Activated CD4-positive, alpha-beta T cell treated with anti-CD3 and anti-CD28 coated beads, Interleukin-2, amount 50 U/mL, for 4 hours (primary cell): ENCODE data around the gene ORMDL3.
"Not testable (repeated sequence)": the region's sequence is repeated elsewhere in the genome, so short reads cannot be mapped to it uniquely, and the experiment has no call there.

Experiments used
- DNase-seq, 2 experiments: peaks; one replicate each; pipeline ENCODE4 v3.0.0-alpha.2; 2020

The ORMDL3 gene

DNA sequence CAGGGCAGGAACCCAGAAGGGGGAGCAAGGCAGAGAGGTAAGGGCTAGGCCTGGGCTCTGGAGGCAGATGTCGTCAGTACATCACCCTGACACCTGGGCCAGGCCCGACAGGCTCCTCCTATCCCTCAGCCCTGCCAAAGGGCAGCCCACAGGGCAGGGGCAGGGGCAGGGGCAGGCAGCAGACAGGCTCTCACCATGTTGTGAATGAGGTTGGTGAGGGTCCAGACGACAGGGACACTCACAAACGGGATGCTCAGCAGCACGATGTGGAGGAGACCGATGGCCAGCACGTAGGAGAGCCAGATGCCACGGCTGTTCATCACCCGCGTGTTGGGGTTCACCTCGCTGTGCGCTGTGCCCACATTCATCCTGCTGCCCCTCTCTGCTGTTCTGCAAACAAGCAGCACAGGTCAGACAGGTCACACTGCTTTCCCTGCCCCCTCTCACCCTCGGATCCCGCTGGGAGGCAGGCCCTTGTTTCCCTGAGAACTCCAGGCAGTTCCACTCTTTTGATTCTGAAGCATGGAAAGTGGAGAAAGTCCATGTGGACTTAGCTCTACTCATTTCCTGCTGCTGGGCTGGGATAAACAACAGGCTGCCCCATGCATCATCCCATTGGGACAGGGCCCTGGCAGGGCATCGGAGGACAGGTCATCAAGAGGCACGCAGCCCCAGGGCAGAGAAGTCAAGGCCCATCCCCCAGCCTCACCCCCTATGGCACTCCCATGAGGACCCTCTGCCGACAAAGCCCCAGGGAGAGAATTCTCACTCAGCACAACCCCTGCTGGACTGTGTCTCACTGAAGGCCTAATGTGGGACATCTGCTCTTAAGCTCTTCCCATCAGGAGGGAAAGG, 3.3 kb downstream of the ORMDL3 start:
- no peak for DNase-seq

DNA sequence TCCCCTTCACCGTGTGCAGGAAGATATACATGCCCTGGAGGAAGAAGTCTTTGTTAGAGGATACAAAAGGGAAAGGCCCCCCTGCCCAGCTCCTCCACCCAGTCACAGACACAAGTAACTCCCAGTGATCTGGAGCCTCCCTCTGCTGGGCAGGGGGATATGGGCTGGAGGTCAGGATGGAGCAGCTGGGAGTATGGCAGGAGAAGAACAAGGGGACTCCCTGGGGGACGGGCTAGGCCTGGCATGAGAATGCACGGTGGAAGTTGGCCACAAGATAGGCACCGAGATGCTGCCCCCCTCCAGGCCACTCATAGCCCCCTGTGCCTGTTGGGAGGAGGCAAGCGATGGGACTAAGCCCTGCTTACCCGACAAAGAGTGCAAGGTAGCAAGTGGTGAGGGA, 4.2 kb downstream of the ORMDL3 start:
- DNase-seq = no peak

DNA sequence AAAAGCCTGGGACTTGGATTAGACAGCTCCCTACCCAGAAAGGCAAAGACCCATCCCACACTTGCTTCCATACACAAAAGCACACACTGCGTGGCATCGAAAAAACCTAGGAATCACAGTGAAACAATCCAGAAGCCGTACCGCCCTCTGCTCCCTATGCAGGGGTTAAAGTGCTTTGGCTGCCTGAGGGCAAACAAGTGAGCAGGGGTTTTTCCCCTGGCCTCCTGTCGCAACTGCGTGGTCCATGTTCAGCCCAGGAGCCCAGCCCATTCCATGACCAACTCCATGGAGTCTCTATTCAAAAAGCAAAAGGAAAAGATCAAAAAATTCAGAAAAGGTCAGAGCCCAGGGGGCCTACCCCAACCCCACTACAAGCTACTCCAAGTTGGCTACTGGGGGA, 5.4 kb downstream of the ORMDL3 start:
- no peak for DNase-seq

GRCh38 chr17:39921323-39921722, 6.1 kb downstream of the ORMDL3 start:
- DNase-seq = no peak

DNA sequence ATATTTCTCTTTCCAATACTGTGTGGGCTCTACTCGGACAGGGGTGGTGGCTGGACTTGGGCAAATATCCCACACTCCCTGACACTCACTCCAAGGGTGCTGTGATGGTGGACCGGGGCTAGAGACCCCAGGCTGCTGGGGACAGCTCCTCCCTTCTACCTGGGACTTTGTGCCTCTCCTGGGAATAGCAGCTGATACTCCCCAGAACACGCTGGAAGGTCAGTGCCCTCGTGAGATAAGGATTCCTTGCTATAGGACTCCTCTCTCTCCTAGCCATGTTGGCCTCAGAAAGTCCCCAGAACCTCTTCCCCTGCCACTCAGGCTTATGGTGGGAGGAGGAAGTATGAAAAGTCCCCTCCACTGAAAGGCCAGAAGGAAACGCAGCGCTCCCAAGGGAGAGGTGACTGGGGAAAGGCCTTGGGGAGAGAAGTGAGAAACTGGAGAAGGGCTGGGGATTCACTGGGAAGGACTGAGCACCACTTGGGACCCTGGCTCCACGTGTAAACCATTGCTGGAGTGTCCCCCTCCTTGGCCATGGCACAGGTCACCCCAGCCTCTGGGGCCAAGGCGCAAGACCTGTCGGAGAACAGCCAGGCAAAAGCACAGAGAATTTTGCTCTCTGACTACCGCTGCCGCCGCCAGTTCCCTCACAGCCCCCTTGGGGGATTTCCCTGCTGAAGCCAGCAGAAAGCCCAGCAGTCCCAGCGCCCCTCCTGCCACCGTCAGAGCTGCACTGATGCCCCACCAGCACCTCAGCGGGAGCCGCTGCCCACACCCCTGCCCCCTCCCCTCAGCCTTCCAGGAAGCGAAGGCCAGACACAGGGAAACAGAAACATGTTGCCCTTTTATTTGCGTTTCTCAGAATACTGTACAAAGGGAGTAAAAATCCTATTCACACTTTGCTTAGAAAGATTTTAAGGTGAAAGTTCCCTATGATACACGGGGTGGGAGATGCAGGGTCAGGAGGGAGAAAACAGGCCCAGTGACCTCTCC, 6.9 kb downstream of the ORMDL3 start:
- DNase-seq = peak; percentile 54 to 61

DNA sequence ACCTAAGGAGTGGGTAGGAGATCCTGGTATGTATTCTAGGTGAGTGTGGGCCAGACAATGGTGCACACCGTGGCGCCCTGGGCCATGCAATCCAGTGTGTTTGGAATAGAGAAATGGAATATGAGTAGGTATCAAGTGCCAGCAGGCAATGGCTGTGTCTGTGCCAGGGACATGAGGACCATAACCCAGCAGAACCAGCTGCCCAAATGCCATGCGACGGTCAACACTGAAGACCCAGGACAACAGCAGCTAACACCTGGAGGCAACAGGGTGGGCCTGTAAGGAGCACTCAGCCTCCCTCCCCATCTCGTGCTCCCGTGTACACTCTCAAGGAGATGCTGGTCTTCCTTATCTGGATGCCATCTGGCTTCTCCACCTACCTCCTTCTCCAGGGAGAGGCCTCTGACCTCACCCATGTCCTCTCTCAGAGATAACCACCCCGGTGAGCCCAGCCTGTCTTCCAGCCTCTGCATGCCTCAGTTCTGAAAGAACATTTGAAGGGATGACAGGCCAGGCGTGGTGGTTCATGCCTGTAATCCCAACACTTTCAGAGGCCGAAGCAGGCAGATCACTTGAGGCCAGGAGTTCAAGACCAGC, 8.2 kb downstream of the ORMDL3 start:
- DNase-seq = no peak

DNA sequence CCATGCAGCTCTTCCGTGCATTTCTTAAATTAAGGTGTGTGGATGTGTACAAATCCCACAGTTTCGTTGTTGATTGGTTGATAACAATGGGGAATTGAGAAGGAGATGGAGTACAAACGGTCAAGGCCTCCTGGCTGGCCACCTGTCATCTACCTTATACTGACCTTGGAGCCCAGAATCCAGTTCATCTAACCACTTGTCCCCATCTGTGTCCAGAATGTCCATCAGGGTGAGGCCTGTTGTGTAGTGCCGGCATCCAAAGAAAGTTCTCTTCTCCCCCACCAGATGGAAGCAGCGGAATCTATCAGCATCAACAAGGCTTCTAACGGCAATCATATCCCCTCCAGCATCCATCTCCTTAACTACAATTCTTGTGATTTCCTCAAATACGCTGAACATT, 10.5 kb downstream of the ORMDL3 start:
- DNase-seq = no peak

GRCh38 chr17:39915559-39915958, 11.8 kb downstream of the ORMDL3 start:
- DNase-seq = no peak

DNA sequence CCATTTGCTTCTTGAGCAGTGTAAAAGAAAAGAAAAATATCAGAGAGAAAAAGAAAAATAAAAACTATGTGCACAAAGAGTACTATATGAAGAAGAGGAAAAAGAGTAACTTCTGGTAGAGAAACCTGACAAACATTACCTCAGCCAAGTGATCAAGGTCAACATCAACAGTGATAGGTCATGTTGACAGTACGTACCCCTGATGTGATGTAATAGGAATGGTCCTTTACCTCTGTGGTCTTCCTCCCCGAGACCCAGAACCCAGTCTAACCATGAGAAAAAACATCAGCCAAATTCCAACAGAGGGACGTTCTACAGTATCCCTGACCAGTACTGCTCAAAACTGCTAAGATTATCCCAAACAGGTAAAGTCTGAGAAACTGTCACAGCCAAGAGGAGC, 13.4 kb downstream of the ORMDL3 start:
- DNase-seq = no peak

DNA sequence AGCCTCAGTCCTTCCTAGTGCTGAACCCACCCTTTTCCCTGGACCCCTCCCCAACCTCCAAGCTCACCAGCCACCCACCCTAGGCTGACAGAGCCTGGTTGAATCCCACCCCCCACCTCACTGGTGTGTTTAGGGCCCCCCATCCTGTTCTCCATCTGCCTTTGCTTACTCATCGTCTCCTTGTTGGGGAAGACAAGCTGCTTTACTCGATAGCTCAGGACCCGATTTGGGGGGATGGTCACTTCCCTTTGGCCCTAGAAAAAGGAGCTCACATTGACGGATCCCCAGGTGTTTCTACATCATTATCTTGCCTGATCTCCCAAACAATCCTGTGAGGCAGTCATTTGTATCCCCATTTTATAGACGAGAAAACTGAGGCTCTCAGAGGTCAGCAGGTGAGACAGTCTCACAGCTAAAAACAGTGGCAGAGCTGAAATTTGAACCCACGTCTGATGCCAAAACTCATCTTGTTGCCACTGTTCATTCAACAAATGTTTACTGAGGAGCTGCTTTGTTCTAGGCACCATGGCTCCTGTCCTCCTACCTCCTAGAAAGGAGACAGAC, 18.5 kb downstream of the ORMDL3 start:
- DNase-seq = no peak

- no peak for DNase-seq
Measured at GRCh38 chr17:39904990-39905288, 22.5 kb downstream of the ORMDL3 start.

GRCh38 chr17:39903158-39903884, 24.1 kb downstream of the ORMDL3 start:
- no peak for DNase-seq

DNA sequence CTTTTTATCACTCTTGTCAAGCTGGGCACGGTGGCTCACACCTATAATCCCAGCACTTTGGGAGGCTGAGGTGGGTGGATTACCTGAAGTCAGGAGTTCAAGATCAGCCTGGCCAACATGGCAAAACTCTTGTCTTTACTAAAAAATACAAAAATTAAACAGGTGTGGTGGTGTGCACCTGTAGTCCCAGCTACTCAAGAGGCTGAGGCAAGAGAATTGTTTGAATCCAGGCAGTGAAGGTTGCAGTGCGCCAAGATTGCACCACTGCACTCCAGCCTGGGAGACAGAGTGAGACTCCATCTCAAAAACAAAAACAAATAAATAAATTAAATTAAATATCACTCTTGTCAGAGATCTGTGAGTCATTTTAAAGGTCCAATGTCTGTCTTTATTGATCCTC, 25.4 kb downstream of the ORMDL3 start:
- not testable (repeated sequence) for DNase-seq

DNA sequence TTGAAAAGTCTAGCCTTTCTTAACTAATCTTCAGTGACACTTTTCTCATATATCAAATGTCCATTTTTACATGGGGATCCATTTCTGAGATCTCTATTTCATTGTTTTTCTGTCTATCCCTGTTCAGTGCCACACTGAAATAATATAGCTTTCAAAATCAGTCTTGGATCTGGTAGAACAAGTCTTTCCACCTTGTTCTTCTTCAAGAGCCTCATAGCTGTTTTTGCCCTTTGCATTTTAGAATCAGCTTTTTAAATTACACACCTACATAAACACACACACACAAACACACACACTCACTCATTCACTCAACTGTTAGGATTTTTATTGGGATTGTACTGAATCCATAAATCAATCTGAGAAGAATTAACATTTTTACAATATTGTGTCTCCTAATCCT, 28.2 kb downstream of the ORMDL3 start:
- DNase-seq = no peak

- no peak for DNase-seq
Measured at GRCh38 chr17:39898088-39898487, 29.3 kb downstream of the ORMDL3 start.

GRCh38 chr17:39894681-39895376, 32.6 kb downstream of the ORMDL3 start:
- no peak for DNase-seq

DNA sequence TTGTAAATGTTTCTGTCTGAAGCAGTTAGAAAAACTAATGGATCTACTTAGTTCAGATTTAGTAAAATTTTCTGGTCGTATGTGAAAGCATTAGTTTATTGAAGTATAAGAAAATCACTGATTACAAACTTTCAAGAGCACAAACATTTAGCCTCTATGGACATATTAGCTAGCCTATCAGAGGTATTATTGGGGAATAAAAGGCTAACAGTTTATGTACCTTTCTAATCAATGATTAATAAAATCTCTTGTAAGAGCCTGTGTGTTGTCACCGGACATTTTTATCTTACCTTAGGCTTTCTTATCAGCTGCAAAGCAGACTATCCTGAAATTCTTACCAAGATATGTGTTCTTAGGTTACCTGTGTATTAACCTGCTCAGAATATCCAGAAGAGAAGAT, 38.2 kb downstream of the ORMDL3 start:
- no peak for DNase-seq

- DNase-seq = no peak
Measured at GRCh38 chr17:39887078-39887477, 40.3 kb downstream of the ORMDL3 start.

- not testable (repeated sequence) for DNase-seq
Measured at GRCh38 chr17:39886102-39886501, 41.3 kb downstream of the ORMDL3 start.

DNA sequence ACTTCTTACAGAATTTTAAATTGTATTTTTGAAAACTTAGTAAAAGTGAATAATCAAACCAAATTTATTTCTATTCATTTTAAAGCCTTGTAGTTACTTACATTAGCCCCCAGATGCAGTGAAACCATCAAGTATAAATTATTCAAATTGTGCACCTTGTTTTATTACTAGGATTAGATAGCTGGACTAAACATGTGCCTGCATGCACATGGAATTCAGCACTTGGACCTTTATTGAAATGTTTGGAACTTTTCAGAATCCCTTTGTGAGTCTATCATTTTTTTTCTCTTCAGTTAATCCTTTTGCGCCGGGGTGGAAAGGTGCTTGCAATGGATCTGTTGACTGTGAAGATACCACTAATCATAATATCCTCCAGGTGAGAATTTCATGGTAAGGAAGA, 54.6 kb downstream of the ORMDL3 start:
- DNase-seq = no peak

DNA sequence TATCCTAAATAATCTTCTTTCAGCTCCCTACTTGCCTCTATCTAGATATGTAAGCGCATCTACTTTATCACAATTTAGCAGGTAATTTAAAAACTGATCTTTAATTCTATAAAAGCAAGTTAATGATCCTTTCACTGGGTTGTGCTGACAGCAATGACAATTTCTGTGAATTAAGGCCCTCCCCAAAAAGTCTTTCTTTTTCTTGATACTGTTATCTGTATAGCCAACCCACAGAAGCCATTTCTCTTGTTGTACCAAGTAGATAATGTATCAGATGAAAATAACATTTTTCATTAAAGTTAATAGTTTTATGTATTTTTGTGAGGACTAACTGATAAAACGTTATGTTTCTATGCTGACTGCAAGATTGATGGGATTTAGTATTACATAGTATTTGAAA, 55.6 kb downstream of the ORMDL3 start:
- no peak for DNase-seq
